ENCODE data around the gene VWA5B1.

- TF ChIP-seq CTCF (IDR thresholded peaks at IDR 0.05) (no peak), EP300 (IDR thresholded peaks at IDR 0.05) (no peak)
Observed at GRCh38 chr1:20328201-20328600, 37.5 kb downstream of the VWA5B1 start.

All from gastroesophageal sphincter (tissue), 3 donors.